ENCODE measurements around the gene VEPH1. TPM values are rescaled to one million over a fixed set of nuclear protein-coding genes. Genes with fewer than 3 reads are reported as not detected.

VEPH1 gene
- polyA plus RNA-seq, 4 donors: 49.1 to 60.4 (median 53.8) TPM

GRCh38 chr3:157233923-157234322 lies 269.3 kb downstream of the VEPH1 start:
- no peak for DNase-seq (ENCODE audit: low read depth in 4 of 4, low spot score in 2 of 4)

GRCh38 chr3:157232141-157232540 lies 271.1 kb downstream of the VEPH1 start:
- DNase-seq (ENCODE audit: low read depth in 4 of 4, low spot score in 2 of 4): no peak

GRCh38 chr3:157231071-157231470 lies 272.1 kb downstream of the VEPH1 start:
- DNase-seq (ENCODE audit: low read depth in 4 of 4, low spot score in 2 of 4): no peak

- DNase-seq (ENCODE audit: low read depth in 4 of 4, low spot score in 2 of 4): no peak
Observed at GRCh38 chr3:157226173-157226847, 276.9 kb downstream of the VEPH1 start.

GRCh38 chr3:157225001-157225400 lies 278.2 kb downstream of the VEPH1 start:
- DNase-seq (ENCODE audit: low read depth in 4 of 4, low spot score in 2 of 4): no peak

- no peak for DNase-seq (ENCODE audit: low read depth in 4 of 4, low spot score in 2 of 4)
Observed at GRCh38 chr3:157220883-157221282, 282.3 kb downstream of the VEPH1 start.

GRCh38 chr3:157220211-157220610 lies 283.0 kb downstream of the VEPH1 start:
- no peak for DNase-seq (ENCODE audit: low read depth in 4 of 4, low spot score in 2 of 4)

GRCh38 chr3:157219215-157219614 lies 284.0 kb downstream of the VEPH1 start:
- no peak for DNase-seq (ENCODE audit: low read depth in 4 of 4, low spot score in 2 of 4)

Other genes with a start within 250 kb of the VEPH1 start
- gene PTX3, start 66.6 kb downstream of the VEPH1 start, polyA plus RNA-seq (ENCODE audit: insufficient read length in 4 of 4): 1 to 10 TPM; 3.8 to 5.4 (median 4.1) TPM

Data from left renal cortex interstitium (tissue), 4 donors.